H1 (cell line): Measurements from ENCODE around the gene MICU2.

Experiments
- CHD2 ChIP-seq: IDR thresholded peaks from 2 replicates; pipeline ENCODE4 v1.6.1; 2012; ENCODE audit warnings: low read length, improper control_type of control experiment
- CTCF ChIP-seq, 3 experiments: IDR thresholded peaks; 1 replicate in 2 of 3; 2 replicates in 1 of 3; pipeline versions ENCODE4 v1.5.1 to v1.6.1; 2011; ENCODE audit warnings: low read length in 3 of 3, mild to moderate bottlenecking in 3 of 3, inconsistent platforms in 2 of 3, low read depth in 1 of 3, moderate library complexity in 1 of 3; ENCODE audit not compliant: insufficient read depth in 1 of 3; ENCODE audit errors: control extremely low read depth in 1 of 3
- EZH2 ChIP-seq: fragments of 200-600 bp; sonication (generic); IDR thresholded peaks from 2 replicates; pipeline ENCODE4 v1.7.1; 2012; ENCODE audit warnings: low read depth, mild to moderate bottlenecking, moderate library complexity, low read length, inconsistent platforms; ENCODE audit not compliant: severe bottlenecking
- GABPA ChIP-seq: IDR thresholded peaks from 2 replicates; pipeline ENCODE4 v1.6.1; 2011; ENCODE audit warnings: mild to moderate bottlenecking, low read length, moderate library complexity, borderline replicate concordance; ENCODE audit not compliant: insufficient read depth
- JUND ChIP-seq: IDR thresholded peaks from 2 replicates; pipeline ENCODE4 v1.6.1; 2011; ENCODE audit warnings: mild to moderate bottlenecking, improper control_type of control experiment, low read length
- KDM5A ChIP-seq: fragments of 200-600 bp; IDR thresholded peaks from 2 replicates; pipeline ENCODE4 v1.7.1; 2012; ENCODE audit warnings: mild to moderate bottlenecking, low read length, inconsistent platforms, mixed read lengths
- MAX ChIP-seq: IDR thresholded peaks from 2 replicates; pipeline ENCODE4 v1.6.1; 2012; ENCODE audit warnings: inconsistent platforms
- POLR2A ChIP-seq, 2 experiments: IDR thresholded peaks; 1 replicate in 1 of 2; 2 replicates in 1 of 2; pipeline ENCODE4 v1.6.1; 2011; ENCODE audit warnings: low read depth in 2 of 2, low read length in 2 of 2, mild to moderate bottlenecking in 2 of 2; ENCODE audit errors: control extremely low read depth in 1 of 2
- POLR2AphosphoS5 ChIP-seq: IDR thresholded peaks from 2 replicates; pipeline ENCODE4 v1.6.1; 2011; ENCODE audit warnings: low read depth, low read length
- RNF2 ChIP-seq: fragments of 200-900, 300-1000 bp; sonication (generic); IDR thresholded peaks from 2 replicates; pipeline ENCODE4 v1.7.1; 2016; ENCODE audit warnings: borderline replicate concordance, low read depth, mild to moderate bottlenecking, antibody characterized with exemption, low read length; ENCODE audit not compliant: poor library complexity, severe bottlenecking; ENCODE audit errors: missing control alignments
- SAP30 ChIP-seq: fragments of 300-600 bp; sonication (generic); IDR thresholded peaks from 2 replicates; pipeline ENCODE4 v1.7.1; 2012; ENCODE audit warnings: low read length, moderate library complexity, mild to moderate bottlenecking, inconsistent platforms; ENCODE audit not compliant: insufficient read depth, insufficient replicate concordance
- SP1 ChIP-seq: IDR thresholded peaks from 2 replicates; pipeline ENCODE4 v1.6.1; 2011; ENCODE audit warnings: low read depth, low read length
- USF2 ChIP-seq: IDR thresholded peaks from 2 replicates; pipeline ENCODE4 v1.6.1; 2011; ENCODE audit warnings: low read length, improper control_type of control experiment

GRCh38 chr13:21518617-21519144 is 85.3 kb downstream of the MICU2 start:
- TF ChIP-seq USF2: no peak
- no peak for TF ChIP-seq POLR2AphosphoS5
- TF ChIP-seq RNF2: no peak
- TF ChIP-seq CTCF (IDR thresholded peaks at IDR 0.05; ENCODE audit: control extremely low read depth in 1 of 3, insufficient read depth in 1 of 3, low read depth in 1 of 3, low read length in 3 of 3): no peak
- no peak for TF ChIP-seq POLR2A (IDR thresholded peaks at IDR 0.05; ENCODE audit: control extremely low read depth in 1 of 2, low read depth in 2 of 2, low read length in 2 of 2)
- no peak for TF ChIP-seq EZH2
- TF ChIP-seq SP1: no peak
- TF ChIP-seq MAX: no peak
- no peak for TF ChIP-seq GABPA
- TF ChIP-seq KDM5A: no peak
- TF ChIP-seq CHD2: no peak
- no peak for TF ChIP-seq JUND
- TF ChIP-seq SAP30: no peak
